ENCODE measurements around the gene GTF2A1.

The GTF2A1 gene

GRCh38 chr14:81129242-81129641, 91.5 kb downstream of the GTF2A1 start:
- no peak for DNase-seq

GRCh38 chr14:81127785-81128184, 93.0 kb downstream of the GTF2A1 start:
- no peak for DNase-seq

DNA sequence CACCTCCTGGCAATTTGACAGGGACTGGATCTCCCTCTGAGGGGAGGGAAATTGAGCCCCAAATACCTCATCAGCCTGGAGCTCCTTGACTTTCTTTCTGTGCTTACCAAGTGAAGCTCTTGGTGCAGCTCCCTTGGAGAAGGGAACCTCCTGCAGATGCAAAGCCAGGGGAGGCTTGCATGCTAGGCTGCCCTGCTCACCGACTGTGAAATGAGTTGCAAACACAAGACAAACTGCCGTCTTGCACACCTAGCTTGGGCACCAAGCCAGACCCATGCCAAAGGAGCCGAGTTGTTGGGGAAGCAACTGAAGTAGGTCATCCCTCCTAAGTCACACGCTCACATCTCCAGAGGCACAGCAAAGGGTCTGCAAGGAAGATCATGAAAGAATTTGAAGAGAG, 95.2 kb downstream of the GTF2A1 start:
- DNase-seq, result no peak

Measured in cerebellar nuclear complex (tissue), 1 donor.